ENCODE results near the gene RNF144A. TPM values are rescaled to one million over a fixed set of nuclear protein-coding genes. Genes with fewer than 3 reads are reported as not detected.

RNF144A gene
- total and polyA plus RNA-seq, 2 of the 13 experiments (the other 11 are each of a cell fraction or from before 2014, with no cell fraction given): 13.9 to 16.5 TPM

DNA sequence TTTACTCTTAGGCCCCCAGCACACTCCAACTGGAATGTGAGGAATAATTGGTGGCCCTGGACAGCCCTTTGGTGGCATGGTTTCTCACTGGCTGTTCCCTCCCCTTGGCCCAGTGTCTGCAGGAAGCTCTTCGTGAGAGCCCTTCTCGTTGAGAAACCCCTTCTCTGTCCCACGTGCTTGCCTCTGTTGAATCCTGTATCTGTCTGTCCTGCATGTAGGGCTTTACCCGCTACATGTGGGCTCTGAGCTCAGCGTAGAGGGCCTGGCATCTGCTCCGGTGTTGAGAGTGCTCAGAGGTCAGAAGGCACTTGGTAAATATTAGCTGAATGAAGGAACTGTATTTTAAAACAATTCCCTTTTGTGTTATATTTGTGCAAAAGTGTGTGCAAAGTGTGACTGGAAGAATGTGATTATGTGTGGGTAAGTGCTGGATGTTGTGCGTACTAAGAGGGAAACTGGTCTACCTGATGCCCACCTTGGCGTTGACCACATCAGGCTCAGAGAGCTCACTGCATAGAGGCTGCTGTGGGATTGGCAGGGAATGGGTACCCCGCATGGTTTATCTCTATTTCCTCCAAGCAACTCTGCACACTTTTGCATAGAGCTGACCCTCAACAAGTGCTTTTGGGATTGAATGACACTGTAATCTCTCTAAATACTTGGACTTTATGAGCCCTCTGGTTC is 40.0 kb downstream of the RNF144A start (continued):
- TF ChIP-seq, protein P1, sequence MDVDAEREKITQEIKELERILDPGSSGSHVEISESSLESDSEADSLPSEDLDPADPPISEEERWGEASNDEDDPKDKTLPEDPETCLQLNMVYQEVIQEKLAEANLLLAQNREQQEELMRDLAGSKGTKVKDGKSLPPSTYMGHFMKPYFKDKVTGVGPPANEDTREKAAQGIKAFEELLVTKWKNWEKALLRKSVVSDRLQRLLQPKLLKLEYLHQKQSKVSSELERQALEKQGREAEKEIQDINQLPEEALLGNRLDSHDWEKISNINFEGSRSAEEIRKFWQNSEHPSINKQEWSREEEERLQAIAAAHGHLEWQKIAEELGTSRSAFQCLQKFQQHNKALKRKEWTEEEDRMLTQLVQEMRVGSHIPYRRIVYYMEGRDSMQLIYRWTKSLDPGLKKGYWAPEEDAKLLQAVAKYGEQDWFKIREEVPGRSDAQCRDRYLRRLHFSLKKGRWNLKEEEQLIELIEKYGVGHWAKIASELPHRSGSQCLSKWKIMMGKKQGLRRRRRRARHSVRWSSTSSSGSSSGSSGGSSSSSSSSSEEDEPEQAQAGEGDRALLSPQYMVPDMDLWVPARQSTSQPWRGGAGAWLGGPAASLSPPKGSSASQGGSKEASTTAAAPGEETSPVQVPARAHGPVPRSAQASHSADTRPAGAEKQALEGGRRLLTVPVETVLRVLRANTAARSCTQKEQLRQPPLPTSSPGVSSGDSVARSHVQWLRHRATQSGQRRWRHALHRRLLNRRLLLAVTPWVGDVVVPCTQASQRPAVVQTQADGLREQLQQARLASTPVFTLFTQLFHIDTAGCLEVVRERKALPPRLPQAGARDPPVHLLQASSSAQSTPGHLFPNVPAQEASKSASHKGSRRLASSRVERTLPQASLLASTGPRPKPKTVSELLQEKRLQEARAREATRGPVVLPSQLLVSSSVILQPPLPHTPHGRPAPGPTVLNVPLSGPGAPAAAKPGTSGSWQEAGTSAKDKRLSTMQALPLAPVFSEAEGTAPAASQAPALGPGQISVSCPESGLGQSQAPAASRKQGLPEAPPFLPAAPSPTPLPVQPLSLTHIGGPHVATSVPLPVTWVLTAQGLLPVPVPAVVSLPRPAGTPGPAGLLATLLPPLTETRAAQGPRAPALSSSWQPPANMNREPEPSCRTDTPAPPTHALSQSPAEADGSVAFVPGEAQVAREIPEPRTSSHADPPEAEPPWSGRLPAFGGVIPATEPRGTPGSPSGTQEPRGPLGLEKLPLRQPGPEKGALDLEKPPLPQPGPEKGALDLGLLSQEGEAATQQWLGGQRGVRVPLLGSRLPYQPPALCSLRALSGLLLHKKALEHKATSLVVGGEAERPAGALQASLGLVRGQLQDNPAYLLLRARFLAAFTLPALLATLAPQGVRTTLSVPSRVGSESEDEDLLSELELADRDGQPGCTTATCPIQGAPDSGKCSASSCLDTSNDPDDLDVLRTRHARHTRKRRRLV (CRISPR knock-in tag; IDR thresholded peaks at IDR 0.05): no peak
- TF ChIP-seq GATAD2A (CRISPR knock-in tag; IDR thresholded peaks at IDR 0.05): peak; percentile 42; the same call in 1 of the 2 replicates
- no peak for TF ChIP-seq ZNF274 (CRISPR knock-in tag; IDR thresholded peaks at IDR 0.05)
- TF ChIP-seq, protein P2, sequence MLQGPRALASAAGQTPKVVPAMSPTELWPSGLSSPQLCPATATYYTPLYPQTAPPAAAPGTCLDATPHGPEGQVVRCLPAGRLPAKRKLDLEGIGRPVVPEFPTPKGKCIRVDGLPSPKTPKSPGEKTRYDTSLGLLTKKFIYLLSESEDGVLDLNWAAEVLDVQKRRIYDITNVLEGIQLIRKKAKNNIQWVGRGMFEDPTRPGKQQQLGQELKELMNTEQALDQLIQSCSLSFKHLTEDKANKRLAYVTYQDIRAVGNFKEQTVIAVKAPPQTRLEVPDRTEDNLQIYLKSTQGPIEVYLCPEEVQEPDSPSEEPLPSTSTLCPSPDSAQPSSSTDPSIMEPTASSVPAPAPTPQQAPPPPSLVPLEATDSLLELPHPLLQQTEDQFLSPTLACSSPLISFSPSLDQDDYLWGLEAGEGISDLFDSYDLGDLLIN (CRISPR knock-in tag; IDR thresholded peaks at IDR 0.05; ENCODE audit: borderline replicate concordance): no peak
- no peak for TF ChIP-seq ZNF264 (CRISPR knock-in tag; IDR thresholded peaks at IDR 0.05)
- no peak for TF ChIP-seq HDAC1 (CRISPR knock-in tag; IDR thresholded peaks at IDR 0.05)
- TF ChIP-seq ZFAT (CRISPR knock-in tag; conservative IDR thresholded peaks at IDR 0.05): no peak
- TF ChIP-seq ZBTB21 (CRISPR knock-in tag; IDR thresholded peaks at IDR 0.05): no peak
- TF ChIP-seq, protein P3, sequence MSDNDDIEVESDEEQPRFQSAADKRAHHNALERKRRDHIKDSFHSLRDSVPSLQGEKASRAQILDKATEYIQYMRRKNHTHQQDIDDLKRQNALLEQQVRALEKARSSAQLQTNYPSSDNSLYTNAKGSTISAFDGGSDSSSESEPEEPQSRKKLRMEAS (IDR thresholded peaks at IDR 0.05): peak; percentile 83
- TF ChIP-seq NR2F6 (IDR thresholded peaks at IDR 0.05): no peak
- TF ChIP-seq NR2F6 (CRISPR knock-in tag; IDR thresholded peaks at IDR 0.05): 0 out of 2 replicates have a peak, but pooled peaks have one; percentile 26
- no peak for TF ChIP-seq ZNF207 (IDR thresholded peaks at IDR 0.05; ENCODE audit: borderline replicate concordance)

Data from HepG2 (cell line).